Neural cell (in vitro differentiated cells): ENCODE results near the gene C14orf180.

Experiments used
- CTCF ChIP-seq: fragments of 450-650 bp; IDR thresholded peaks from 2 replicates; pipeline ENCODE4 v1.5.1; 2014; ENCODE audit warnings: antibody characterized with exemption, mild to moderate bottlenecking, moderate library complexity; ENCODE audit not compliant: poor library complexity, severe bottlenecking
- EP300 ChIP-seq: fragments of 450-650 bp; conservative IDR thresholded peaks from 2 replicates; pipeline ENCODE4 v1.6.1; 2014; ENCODE audit warnings: antibody characterized with exemption, mild to moderate bottlenecking, moderate library complexity; ENCODE audit not compliant: poor library complexity, severe bottlenecking
- EZH2 ChIP-seq: fragments of 200-600, 300-800 bp; shearing (Covaris generic), sonication (generic); IDR thresholded peaks from 2 replicates; pipeline ENCODE4 v1.6.1; 2014; ENCODE audit warnings: antibody characterized with exemption, low read length, borderline replicate concordance, mild to moderate bottlenecking; ENCODE audit not compliant: insufficient read depth, poor library complexity, severe bottlenecking
- MXI1 ChIP-seq: fragments of 450-650 bp; conservative IDR thresholded peaks from 2 replicates; pipeline ENCODE4 v1.6.1; 2014; ENCODE audit warnings: antibody characterized with exemption, mild to moderate bottlenecking; ENCODE audit not compliant: poor library complexity, severe bottlenecking
- POLR2AphosphoS5 ChIP-seq: IDR thresholded peaks from 2 replicates; pipeline ENCODE4 v1.6.1; 2012
- SMC3 ChIP-seq: fragments of 450-650 bp; conservative IDR thresholded peaks from 2 replicates; pipeline ENCODE4 v1.6.1; 2014; ENCODE audit warnings: antibody characterized with exemption, mild to moderate bottlenecking, moderate library complexity; ENCODE audit not compliant: poor library complexity
- TAF1 ChIP-seq: IDR thresholded peaks from 2 replicates; pipeline ENCODE4 v1.6.1; 2012; ENCODE audit warnings: low read depth
- TF ChIP-seq, protein P1 (sequence below): IDR thresholded peaks from 2 replicates; pipeline ENCODE4 v1.6.1; 2012; ENCODE audit warnings: borderline replicate concordance

DNA sequence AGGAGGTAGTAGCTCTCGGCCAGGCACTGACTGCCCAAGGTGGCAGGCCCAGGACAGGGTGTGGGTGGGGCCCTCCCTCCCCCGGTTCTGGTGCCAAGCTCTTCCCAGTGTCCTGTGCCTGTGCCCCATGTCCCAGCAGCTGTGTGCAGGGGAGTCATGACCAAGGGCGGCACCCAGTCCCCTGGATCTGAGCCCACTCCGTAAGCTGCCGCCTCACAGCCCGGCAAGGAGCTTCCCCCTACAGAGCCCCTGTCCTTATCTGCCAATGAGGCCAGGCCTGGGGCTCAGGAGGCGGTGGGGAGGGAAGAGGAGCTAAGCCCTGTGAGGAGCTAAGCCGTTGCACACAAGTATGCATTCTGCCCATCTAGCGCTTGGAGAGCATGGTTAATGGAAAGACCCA lies 5.6 kb upstream of the C14orf180 start:
- TF ChIP-seq CTCF (no peak), SMC3 (no peak), EP300 (no peak), MXI1 (no peak), POLR2AphosphoS5 (no peak), TAF1 (no peak), EZH2 (no peak)
- TF ChIP-seq, protein P1, sequence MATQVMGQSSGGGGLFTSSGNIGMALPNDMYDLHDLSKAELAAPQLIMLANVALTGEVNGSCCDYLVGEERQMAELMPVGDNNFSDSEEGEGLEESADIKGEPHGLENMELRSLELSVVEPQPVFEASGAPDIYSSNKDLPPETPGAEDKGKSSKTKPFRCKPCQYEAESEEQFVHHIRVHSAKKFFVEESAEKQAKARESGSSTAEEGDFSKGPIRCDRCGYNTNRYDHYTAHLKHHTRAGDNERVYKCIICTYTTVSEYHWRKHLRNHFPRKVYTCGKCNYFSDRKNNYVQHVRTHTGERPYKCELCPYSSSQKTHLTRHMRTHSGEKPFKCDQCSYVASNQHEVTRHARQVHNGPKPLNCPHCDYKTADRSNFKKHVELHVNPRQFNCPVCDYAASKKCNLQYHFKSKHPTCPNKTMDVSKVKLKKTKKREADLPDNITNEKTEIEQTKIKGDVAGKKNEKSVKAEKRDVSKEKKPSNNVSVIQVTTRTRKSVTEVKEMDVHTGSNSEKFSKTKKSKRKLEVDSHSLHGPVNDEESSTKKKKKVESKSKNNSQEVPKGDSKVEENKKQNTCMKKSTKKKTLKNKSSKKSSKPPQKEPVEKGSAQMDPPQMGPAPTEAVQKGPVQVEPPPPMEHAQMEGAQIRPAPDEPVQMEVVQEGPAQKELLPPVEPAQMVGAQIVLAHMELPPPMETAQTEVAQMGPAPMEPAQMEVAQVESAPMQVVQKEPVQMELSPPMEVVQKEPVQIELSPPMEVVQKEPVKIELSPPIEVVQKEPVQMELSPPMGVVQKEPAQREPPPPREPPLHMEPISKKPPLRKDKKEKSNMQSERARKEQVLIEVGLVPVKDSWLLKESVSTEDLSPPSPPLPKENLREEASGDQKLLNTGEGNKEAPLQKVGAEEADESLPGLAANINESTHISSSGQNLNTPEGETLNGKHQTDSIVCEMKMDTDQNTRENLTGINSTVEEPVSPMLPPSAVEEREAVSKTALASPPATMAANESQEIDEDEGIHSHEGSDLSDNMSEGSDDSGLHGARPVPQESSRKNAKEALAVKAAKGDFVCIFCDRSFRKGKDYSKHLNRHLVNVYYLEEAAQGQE, result no peak
